PFSK-1 (cell line): ENCODE results near the gene CERS6.

Source experiments
- FOXP2 ChIP-seq: optimal IDR thresholded peaks from 2 replicates; pipeline ENCODE3; 2011; ENCODE audit warnings: borderline replicate concordance, control low read depth, inconsistent platforms; ENCODE audit not compliant: insufficient read depth; ENCODE audit errors: extremely low read length, extremely low read depth
- POLR2AphosphoS5 ChIP-seq: IDR thresholded peaks from 2 replicates; pipeline ENCODE4 v1.6.1; 2012; ENCODE audit warnings: low read depth, mild to moderate bottlenecking, control low read depth, low read length, moderate library complexity
- REST ChIP-seq, 2 experiments: IDR thresholded peaks; 2 replicates each; pipeline versions ENCODE4 v1.6.1 to v1.8.0; 2011 to 2012; ENCODE audit warnings: low read depth in 2 of 2, low read length in 2 of 2, control low read depth in 1 of 2, inconsistent platforms in 1 of 2, mild to moderate bottlenecking in 1 of 2, moderate library complexity in 1 of 2; ENCODE audit not compliant: insufficient read depth in 1 of 2

GRCh38 chr2:168715849-168716248, 259.8 kb downstream of the CERS6 start:
- no peak for TF ChIP-seq REST (IDR thresholded peaks at IDR 0.05; ENCODE audit: insufficient read depth in 1 of 2, low read depth in 2 of 2, low read length in 2 of 2)
- no peak for TF ChIP-seq FOXP2
- no peak for TF ChIP-seq POLR2AphosphoS5
